HG03103 (cell line): ENCODE results near the gene PKHD1.

Experiments used
- ATAC-seq: cut with Tn5 transposase; IDR thresholded peaks from one replicate; pipeline ENCODE4 v1.9.1; 2021; ENCODE audit warnings: low read depth; ENCODE audit not compliant: unreplicated experiment

PKHD1 gene

DNA sequence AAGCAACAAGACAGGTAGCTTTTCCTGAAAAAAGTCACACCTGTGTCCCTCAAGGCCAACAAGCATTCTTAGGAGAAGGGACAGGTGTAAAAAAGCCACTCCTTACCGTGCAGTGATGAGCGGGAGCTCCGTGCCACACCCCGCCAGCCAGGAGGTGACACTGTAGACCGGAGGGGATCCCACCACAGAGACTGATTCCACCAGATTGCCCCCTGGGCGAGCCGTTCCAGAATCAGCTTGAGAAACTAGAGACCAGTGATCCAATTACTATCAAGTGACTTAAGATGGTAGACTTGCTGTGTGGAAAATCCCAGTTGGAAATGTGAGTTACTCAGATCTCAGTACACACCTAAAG, 37.4 kb downstream of the PKHD1 start:
- ATAC-seq, result no peak

DNA sequence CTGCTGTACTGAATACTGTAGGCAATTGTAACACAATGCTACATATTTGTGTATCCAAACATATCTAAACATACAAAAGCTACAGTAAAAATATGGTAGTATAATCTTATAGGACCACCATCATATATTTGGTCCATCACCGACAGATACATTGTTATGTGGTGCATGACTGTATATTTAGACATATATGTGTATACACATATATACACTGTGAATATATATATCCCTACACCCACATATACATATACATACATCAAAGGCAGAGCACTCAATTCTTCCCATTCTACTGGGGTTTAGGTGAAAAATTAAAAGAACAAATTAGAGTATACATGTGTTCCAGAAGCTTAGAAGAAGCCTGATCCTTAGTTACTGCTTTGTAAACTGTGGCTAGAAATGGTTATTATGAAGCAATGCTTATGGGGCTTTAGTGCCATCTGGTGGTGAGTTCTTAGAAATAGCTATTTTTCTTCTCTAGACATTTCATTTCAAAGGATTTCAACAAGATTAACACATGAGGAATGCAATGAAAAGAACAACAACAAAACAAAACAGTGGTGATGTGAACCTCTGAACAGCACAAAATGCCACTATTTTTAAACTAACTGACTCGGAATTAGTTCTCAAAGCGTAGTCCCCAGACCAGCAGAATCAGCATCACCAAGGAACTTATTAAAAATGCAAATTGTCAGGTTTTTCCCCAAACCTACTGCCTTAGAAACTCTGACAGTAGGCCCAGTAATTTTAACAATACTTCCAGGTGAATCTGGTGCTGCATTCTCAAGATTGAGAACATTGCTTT, 38.0 kb downstream of the PKHD1 start:
- no peak for ATAC-seq

DNA sequence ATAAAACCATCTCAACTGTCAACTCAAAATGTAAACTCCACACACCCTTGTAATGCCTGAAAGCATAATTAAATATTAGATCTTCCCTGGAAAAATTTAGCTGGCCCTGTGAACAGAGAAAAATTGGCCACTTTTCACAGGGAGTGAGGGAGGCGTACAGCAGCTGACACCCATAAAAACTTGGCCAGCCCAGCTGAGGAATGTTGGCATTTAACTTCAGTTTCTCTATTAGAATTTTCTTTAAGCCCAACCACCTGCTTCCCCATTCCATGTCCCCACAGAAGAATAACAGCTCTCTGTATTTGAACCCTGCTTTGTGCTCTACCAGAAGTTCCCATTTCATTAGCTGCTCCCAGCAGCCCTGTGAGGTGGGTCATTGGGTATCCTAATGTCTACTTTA, 41.0 kb downstream of the PKHD1 start:
- ATAC-seq, result no peak

DNA sequence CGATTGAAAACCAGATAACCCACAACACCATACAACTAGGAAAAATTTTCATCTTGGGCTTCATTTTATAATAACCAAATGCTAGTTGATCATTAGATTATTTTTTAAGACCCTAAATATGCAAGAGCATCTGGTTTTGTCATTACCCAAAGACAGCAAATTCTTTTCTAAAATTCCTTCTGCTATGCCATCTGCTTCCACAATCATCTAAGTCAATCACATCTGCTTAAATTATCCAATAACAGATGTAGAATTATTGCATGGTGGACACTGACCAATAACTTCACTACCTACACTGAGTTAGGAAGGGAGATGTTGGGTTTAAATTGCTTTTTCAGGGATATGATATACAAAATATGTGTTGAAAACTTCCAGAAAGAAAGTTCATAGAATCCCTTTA, 41.9 kb downstream of the PKHD1 start:
- ATAC-seq, result no peak

DNA sequence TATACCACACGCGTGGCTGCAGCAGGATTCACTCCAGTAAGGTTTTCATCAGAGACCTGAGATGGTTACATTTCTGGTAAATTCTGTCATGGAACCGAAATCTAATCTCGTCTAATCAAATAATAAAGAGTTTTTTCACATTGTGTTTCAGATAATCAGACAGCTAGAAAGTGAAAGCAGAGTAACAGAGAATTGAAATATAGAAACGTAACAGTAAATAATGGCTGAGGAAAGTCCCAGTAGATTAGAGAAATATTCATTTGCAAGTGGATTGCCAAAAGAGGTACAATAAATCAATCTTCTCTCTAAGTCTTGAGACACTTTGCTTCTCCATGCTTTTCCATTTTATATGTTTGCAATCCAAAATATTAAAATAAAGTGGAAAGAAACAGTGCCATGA, 42.4 kb downstream of the PKHD1 start:
- ATAC-seq, result no peak

DNA sequence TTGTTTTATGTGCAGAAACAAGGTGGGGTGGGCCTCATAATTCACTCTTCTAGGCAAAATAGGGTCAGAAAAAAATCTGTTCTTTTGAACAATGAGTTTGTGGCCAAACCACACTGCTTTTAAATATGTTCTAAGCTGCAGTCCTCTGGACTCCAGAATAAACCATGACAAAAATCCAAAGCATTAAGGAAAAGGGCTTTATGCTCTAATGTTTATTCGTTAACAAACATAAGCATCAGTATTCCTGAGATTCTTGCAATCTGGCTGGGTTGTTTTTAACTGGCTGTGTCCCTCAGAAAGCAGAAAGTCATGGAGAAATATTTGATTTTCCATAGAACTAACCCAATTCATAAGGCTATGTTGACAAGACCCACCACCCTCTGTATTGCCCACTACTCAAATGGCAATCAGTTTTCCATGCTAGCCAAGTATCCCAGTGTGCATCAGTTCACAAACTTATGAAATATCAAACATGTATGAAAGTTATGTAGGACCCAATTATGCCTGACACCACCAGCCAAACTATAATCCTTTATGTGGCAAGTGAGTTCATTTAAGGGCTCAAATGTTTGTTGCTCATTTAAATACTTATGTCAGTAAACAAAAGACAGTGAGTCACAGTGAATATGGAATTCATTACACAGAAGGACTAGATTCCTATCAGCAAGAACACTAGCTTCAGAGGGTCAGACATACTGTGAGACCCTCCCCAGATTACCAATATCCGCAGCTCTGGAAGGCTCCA, 45.1 kb downstream of the PKHD1 start:
- ATAC-seq, result no peak

DNA sequence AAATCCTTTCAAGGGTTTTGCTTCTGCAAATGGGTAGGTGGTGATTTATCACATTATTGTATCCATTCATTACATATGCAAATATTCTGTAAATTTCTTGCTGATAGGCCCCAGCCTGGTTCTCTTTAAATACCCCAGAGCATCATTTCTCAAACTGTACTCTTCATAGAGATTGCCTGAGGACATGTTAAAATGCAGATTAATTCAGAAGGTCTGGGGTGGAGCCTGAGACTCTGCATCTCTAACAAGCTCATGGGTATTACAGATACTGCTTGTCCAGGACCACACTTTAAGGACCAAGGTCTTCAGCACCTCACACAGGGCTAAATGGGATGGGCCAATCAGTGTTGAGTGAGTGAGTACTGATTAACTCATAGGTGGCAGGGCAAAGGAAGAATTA, 46.3 kb downstream of the PKHD1 start:
- ATAC-seq, result no peak

DNA sequence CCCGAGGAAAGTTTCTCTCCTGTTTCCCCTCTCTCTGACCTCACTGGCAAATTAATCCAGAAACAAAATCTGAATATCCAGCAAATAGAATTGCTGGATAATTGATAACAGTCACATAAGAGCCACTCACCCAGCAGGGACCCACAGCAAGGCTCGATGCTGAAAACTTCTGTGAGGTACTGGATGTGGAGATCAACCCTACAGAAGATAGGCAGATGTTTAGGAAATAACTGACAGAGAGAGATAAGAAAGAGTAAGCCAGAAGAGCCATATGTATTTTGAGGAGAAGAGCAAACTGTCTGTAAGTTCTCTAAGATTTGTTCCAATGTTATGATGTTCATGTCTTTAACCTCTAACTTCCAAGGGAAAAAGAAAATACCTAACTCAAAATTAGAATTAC, 59.7 kb downstream of the PKHD1 start:
- no peak for ATAC-seq

DNA sequence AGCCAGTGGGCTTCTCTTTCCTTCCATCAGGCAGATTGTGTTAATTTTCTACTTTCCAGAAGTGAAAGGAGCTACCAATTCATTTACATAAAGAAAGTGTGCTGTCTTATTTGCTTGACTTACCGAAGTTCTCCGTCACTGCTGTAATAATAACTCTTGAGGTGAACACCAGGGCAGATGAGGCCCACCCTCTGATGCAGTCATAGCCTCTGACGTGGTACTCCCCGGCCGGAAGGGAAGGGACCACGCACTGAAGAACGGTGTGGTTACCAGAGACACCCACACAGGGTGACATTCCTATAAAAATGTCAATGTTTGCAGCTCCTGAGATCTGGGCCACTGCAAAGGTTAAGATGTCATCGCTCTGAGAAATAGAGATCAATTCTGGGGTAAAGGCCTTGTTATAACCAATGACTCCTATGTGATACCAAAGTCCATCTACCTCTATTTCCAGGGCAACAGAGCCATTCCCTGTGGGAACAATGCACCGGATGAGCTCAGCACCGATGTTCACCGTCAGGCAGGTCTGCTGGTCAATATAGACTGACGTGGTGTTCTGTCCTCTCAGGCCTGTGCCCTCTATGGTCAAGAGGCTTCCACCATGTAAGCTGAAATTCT, 62.9 kb downstream of the PKHD1 start:
- no peak for ATAC-seq

DNA sequence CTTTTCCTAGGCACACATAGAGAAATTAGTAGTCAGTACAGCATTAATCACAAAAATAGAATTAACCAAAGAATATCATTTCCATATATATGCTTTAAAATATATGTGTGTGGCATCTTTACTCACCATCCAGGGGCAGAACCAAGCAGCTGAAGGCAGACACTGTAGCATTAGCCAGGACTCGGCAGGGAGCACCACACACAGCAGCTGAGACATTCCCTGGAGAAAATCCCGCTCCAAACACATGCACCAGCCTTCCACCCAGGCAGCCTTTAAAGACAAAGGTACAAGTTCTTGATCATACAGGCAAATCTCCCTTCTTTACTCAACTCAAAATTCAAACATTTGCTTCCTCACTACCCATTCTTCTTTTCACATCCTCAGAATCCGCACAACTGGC, 64.7 kb downstream of the PKHD1 start:
- ATAC-seq, result no peak

DNA sequence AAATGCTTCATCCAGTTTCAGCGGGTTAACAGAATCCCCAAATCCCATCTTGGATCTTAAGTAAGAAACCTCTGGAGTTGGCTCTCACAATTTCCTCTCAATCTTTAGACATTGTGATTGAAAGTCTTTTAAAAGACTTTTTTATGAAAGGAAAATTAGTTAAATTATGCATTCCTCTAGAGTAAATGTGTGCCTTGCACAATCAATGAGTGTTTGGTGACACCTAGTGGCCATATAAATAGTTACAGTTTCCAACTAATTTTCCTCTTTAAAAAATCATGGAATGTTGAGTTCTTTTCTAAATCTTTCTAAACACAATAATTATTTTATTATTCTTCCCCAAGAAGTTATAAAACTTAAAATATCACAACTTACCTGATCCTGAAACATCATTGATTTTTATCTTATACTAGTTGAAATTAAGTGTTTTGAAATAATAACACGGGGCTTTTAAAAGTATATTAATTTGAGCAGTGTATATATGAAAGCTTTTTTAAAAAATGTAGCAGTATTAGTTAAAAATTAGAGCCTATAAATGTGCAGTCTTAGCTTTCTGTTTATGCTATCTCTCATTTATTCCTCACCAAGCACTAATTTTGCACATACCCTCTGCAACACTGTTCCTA, 66.4 kb downstream of the PKHD1 start:
- no peak for ATAC-seq

DNA sequence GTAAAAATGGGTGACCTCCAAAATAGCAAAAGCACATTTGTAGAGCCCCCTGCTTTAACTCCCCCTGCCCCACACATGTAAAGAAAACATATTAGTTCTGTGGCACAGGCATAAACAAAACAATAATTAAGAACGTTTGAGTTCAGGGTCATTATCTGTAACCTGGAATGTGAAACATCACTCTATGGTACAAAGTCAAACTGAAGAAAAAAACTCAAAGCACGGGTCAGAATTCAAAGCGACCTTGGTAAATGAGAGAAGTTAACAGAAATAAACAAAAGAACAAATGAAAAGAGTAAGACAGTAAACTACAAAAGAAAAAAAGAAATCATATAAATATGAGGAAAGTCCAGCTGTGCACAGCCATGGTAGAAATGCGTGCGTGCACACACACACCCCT, 67.5 kb downstream of the PKHD1 start:
- no peak for ATAC-seq

DNA sequence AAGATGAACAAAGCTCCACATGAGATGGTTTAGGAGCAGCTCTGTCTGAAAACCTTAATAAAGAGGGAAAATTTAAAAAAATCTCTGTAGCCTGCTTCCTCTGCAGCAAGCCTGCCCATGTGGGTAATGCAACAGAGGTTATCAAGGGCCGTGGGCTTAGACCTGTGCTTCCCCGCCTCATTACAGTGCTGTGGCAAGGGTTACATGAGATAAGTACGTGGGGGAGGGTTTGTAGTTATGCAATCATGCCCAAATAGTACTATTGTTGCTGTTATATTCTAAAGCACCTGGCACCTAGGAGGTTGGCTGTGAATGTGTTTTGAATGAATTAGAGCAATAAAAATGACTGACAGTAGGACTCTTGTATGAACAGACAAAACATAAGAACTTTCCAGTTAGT, 68.3 kb downstream of the PKHD1 start:
- ATAC-seq, result no peak

DNA sequence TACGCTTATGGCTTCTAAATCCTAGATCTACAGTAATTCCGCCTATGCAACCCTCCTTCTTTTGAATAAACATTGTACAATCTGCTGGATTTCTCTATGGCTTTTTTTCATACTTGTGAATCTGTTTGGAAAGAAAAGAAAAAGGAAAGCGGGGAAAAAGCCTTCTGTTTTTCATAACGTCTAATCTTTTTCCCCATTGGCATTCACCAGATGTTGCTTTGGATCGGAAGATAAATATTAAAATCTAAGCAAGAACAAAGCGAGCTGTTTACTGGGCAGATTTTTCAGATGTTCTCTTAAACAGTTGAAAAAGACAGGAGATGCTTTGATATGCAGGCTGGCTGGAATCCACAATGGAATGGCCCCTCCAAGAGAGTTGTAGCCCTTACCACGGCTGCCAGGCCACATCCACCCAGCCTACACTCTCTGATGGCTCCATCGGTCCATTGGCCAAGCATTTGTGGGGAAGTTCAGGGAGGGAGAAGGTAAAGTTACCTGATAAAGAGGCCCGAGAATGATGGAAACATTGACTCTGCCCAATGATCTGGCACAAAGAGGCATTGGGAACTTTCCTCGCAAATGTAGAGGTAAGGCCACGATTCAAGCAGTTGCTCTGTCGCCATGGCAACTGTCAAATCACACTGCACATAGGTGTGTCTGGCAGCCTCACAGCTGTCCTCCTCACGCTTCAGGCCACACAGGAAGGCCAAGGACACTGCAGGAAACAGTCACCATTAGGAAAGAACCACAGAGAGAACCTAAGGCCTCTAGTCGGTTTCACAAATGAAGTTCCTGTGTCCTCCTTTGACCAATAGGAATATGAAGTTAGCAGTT, 70.3 kb downstream of the PKHD1 start:
- peak; percentile 46 for ATAC-seq

DNA sequence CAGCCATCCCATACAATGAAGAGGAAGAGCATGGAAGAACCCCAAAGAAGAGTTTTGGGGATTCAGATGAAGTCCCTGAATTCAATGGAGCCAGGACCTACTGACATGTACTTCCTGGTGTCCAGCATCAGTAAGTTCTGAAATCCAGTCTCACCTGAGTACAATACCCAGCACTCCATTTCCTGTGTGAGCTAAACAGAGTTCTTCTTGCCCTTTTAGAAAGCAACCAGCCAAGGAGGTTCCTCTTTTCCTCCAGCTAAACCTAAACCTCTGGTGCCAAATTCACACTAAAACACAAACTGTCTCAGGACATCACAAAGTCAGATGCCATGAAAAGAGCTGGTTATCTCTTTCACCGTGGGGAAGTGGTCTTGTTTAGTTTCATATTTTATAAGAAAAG, 71.5 kb downstream of the PKHD1 start:
- peak; percentile 50 for ATAC-seq

DNA sequence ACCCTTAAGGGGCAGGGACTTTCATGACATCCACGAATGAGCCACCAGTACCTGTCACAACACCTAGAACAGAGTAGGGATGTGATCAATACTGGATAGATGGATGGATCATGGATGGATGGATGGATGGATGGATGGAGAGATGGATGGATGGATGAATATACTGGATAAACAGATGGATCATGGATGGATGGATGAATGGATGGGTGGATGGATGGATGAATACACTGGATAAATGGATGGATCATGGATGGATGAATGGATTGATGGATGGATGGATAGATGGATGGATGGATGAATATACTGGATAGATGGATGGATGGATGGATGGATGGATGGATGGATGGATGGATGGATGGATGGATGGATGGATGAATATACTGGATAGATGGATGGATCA, 73.0 kb downstream of the PKHD1 start:
- ATAC-seq, result no peak

DNA sequence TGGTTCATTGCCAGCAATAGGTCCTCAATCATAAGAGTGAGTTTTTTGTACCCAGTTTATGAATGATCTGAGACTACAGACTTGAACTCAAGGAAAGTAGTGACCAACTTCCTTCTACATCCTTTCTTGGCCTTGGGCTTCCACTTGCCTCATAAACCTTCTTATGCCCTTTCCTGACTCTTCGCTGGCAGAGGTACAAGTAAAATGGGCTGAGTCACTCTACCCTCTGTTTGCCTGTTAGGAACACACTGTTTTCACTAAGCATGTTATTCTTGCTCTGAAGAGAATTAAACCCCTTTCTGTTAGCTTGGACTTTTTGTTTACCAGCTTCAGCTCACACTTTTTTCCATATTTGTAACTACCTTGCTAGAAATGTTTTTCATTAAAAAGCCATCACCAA, 74.4 kb downstream of the PKHD1 start:
- ATAC-seq, result no peak

DNA sequence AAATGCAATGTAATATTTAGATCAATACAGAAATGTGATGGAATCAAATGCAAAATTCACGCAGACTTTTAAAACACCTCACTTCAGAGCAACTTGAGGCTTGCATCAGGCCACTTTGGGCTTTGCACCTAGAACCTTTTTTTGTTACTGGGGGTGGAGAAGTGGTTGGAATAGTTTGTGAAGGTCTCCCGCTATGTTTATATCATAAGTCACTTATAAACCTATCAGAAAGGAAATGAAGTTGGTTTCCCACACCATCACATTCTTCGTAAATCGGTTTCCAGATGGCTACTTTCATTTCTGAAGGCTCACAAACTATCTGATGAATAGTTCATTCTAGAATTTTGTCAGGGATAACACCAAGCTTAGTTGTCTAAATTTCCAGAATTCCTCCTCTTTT, 74.8 kb downstream of the PKHD1 start:
- ATAC-seq, result no peak

DNA sequence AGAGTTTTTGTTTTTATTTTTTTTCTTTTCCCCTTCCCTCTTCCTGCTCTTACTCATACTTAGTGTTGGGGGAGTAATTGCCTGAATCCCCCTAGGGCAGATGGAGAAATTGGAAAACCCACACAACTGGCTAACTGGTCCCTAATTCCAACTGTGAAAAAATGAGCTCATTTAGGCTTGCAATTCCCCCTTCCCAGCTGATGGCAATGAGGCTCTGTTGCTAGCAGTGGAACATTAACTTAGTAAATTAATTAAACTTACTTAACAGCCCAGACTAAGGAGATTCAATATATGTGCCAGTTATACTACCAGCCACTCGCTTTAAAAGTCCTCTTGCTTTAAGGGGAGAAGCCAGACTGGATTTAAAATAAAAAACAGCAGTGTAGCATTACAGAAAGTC, 76.6 kb downstream of the PKHD1 start:
- no peak for ATAC-seq

DNA sequence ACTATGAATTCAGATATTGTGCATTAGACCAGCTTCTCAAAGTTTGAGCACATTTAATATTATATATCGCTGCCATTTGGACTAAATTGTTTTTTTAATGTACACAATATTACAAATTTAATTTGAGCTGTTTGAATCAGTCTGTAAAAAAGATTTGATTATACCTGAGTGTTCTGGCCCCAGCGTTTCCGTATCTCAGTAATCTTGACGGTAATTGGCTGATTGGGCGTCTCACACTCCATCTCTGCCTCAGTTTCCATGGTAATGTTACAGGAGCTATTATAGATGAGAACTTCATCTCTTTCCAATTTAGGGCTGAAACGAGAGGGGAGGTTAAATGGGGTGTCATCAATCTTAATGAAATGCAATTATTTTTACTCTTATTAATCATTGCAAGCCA, 77.3 kb downstream of the PKHD1 start:
- ATAC-seq, result no peak
